Hepatocyte (in vitro differentiated cells): Measurements from ENCODE around the gene ZNF398.

Experiments used
- CTCF ChIP-seq: fragments of 200-600 bp; sonication (generic); IDR thresholded peaks from 2 replicates; pipeline ENCODE4 v1.5.1; 2016; ENCODE audit warnings: antibody characterized with exemption, mild to moderate bottlenecking; ENCODE audit not compliant: poor library complexity
- EZH2 ChIP-seq: fragments of 200-600 bp; sonication (generic); IDR thresholded peaks from 2 replicates; pipeline ENCODE4 v1.6.1; 2016; ENCODE audit warnings: antibody characterized with exemption, mild to moderate bottlenecking, borderline replicate concordance

DNA sequence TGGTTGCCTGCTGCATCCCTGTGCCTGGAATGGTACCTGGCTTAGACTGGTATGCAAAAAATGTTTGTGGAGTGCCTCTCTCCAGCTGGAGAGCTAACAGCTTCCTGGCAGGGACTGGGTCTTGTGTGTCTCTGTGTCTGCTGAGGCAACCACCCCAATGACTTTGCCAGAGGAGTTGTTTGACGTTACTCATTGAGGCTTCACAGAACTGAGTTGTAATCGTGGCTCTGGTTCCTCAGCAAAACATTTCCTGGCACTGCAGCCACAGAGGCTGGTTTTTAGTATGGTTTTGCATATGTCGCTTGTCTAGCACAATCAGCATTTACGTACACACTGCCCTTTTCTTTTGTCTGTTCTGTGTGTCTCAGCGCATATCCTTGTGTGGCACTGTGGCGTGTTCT, 55.6 kb downstream of the ZNF398 start:
- TF ChIP-seq CTCF (no peak), EZH2 (no peak)
